ENCODE data around the gene TULP4. TPM values are rescaled to one million over a fixed set of nuclear protein-coding genes. Genes with fewer than 3 reads are reported as not detected.

TULP4 gene
- total and polyA plus RNA-seq, 7 donors: 2.4 to 142 (median 98.7) TPM

DNA sequence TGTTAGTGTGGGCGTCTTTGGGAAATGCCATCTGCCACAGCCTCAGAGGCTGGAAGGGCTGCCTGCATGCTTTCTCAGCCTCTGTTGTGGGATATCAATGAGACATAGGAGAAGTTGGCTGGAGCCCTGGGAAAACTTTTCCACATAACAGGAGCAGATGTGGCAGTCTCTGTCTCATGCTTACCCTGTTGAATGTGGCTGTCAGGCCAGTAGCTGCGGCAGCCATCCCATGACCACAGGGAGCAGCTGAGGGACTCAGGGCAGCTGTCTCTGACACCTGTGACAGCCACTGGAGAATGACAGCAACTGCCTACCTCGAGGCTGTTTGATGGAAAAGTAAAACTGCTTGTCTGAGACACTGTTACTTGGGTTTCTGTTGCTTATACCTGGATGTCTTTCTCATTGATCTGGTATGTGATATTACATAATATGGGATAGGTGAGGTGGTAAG lies 64.4 kb downstream of the TULP4 start:
- WGBS, 2 donors: 75 to 76% methylated on average over 3 of the region's 3 CpGs
- H3K27ac ChIP-seq: no peak overlapping the region

DNA sequence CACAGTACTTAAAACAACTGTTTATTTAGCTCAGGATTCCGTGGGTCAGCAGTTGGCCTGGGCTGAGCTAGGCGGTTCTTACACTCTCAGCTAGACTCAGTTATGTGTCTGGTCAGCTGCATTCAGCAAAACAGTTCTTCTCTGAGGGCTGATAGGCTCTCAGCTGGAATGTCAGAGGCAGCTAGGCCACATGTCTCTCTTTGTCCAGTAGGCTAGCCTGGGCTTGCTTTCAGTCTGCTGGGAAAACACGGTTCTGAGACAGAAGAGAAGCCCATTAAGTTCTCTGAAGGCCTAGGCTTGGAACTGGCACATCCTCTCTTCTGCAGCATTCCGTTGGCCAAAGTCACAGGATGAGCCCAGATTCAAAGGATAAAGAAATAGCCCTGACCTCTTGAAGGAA lies 65.6 kb downstream of the TULP4 start:
- TF ChIP-seq POLR2AphosphoS5 (IDR thresholded peaks at IDR 0.05) (no peak), POLR2A (IDR thresholded peaks at IDR 0.05) (no peak), EP300 (IDR thresholded peaks at IDR 0.05) (no peak)
- TF ChIP-seq, protein P1, sequence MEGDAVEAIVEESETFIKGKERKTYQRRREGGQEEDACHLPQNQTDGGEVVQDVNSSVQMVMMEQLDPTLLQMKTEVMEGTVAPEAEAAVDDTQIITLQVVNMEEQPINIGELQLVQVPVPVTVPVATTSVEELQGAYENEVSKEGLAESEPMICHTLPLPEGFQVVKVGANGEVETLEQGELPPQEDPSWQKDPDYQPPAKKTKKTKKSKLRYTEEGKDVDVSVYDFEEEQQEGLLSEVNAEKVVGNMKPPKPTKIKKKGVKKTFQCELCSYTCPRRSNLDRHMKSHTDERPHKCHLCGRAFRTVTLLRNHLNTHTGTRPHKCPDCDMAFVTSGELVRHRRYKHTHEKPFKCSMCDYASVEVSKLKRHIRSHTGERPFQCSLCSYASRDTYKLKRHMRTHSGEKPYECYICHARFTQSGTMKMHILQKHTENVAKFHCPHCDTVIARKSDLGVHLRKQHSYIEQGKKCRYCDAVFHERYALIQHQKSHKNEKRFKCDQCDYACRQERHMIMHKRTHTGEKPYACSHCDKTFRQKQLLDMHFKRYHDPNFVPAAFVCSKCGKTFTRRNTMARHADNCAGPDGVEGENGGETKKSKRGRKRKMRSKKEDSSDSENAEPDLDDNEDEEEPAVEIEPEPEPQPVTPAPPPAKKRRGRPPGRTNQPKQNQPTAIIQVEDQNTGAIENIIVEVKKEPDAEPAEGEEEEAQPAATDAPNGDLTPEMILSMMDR (IDR thresholded peaks at IDR 0.05): no peak
- 66 to 71% methylated on average over 4 of the region's 4 CpGs for WGBS, 2 donors
- H3K36me3 ChIP-seq: no peaks in the 10 kb centered on the region
- H3K9me3 ChIP-seq: no peaks in the 10 kb centered on the region
- no peaks in the 10 kb centered on the region for H3K27me3 ChIP-seq
- intact Hi-C loops (cut with DNase I): no loop called here
- no peak for DNase-seq
- H3K4me1 ChIP-seq: no peaks in the 10 kb centered on the region
- no peak overlapping the region for H3K4me3 ChIP-seq
- H3K27ac ChIP-seq: no peak overlapping the region

More for the DNA sequence above, 64.4 kb downstream of the TULP4 start:
- TF ChIP-seq POLR2A (IDR thresholded peaks at IDR 0.05) (no peak), POLR2AphosphoS5 (IDR thresholded peaks at IDR 0.05) (no peak), EP300 (IDR thresholded peaks at IDR 0.05) (no peak)
- TF ChIP-seq, protein P1 (IDR thresholded peaks at IDR 0.05): no peak
- Histone ChIP-seq H3K27me3 (no peaks in the 10 kb centered on the region), H3K36me3 (no peaks in the 10 kb centered on the region), H3K9me3 (no peaks in the 10 kb centered on the region), H3K4me1 (no peaks in the 10 kb centered on the region), H3K4me3 (no peak overlapping the region)
- DNase-seq: no peak
- intact Hi-C loops (cut with DNase I): no loop called here

DNA sequence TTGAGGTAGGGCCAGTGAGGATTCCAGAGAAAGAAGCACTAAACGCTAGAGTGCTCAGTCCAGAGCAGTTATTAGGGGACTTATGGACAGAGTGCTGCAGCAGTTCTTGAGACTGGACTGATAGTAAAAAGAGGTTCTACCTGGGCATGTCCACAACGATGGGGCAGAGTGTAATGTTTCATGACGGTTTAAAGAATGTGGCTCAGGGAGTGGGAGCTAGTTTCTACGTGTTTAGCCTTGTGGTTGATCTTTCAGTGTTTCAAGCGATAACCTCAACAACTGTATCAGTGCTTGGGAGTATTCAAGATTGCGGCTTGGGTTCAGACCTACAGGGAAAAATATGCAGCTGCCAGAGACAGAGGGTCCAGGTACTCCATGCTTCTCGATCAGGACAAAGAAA lies 67.1 kb downstream of the TULP4 start:
- H3K4me3 ChIP-seq: no peak overlapping the region
- no peaks in the 10 kb centered on the region for H3K27me3 ChIP-seq
- no peak for TF ChIP-seq POLR2A (IDR thresholded peaks at IDR 0.05)
- TF ChIP-seq POLR2AphosphoS5 (IDR thresholded peaks at IDR 0.05): no peak
- TF ChIP-seq, protein P1 (IDR thresholded peaks at IDR 0.05): no peak
- no peak for TF ChIP-seq EP300 (IDR thresholded peaks at IDR 0.05)
- no peak overlapping the region for H3K27ac ChIP-seq
- no peaks in the 10 kb centered on the region for H3K36me3 ChIP-seq
- no peaks in the 10 kb centered on the region for H3K4me1 ChIP-seq
- intact Hi-C loops (cut with DNase I): no loop called here
- 96 to 97% methylated on average over 7 of the region's 7 CpGs for WGBS, 2 donors
- no peak for DNase-seq
- H3K9me3 ChIP-seq: no peaks in the 10 kb centered on the region

DNA sequence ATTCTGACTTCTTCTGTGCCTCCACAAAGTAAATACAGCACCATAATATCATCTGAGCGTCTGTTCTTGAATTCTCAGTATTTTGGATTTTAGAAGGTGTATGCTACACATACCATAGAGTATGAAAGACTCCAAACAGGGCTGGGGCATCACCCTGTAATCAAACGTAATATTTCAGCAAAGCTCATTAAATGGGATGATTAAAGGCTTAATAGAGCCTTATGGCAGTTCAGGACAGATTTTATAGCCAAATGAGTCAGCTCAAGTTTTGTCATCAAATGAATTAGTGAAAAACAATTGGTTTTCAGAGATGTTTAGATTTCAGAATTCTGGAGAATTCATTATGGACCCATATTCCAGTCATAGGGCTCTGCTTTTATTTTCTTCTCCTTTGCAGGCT lies 68.9 kb downstream of the TULP4 start:
- Histone ChIP-seq H3K9me3 (no peaks in the 10 kb centered on the region), H3K4me3 (no peak overlapping the region), H3K27ac (no peak overlapping the region), H3K4me1 (no peaks in the 10 kb centered on the region), H3K27me3 (no peaks in the 10 kb centered on the region), H3K36me3 (no peaks in the 10 kb centered on the region)
- intact Hi-C loops (cut with DNase I): no loop called here
- DNase-seq: no peak
- 76 to 86% methylated on average over 2 of the region's 2 CpGs for WGBS, 2 donors
- TF ChIP-seq EP300 (IDR thresholded peaks at IDR 0.05) (no peak), POLR2AphosphoS5 (IDR thresholded peaks at IDR 0.05) (no peak), POLR2A (IDR thresholded peaks at IDR 0.05) (no peak)
- TF ChIP-seq, protein P1 (IDR thresholded peaks at IDR 0.05): no peak

DNA sequence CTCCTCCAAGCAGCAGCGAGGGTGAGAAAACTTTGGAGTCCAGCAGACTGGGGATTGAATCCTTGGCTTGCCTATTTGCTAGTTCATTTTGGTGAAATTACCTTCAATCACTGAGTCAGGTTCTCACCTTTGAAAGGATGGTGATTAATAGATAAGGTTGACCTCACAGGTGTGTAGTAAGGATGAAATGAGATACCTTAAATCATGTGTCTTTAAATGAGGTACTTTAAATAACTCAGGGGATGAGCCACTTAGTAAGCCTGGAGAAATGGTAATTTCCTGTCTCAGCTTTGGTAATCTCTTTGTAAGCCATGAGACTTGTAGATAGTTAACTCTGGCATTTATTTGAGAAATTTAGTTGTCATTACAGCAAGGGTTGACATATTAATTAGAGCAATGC lies 70.2 kb downstream of the TULP4 start:
- no peak for DNase-seq
- Histone ChIP-seq H3K36me3 (no peaks in the 10 kb centered on the region), H3K4me3 (no peak overlapping the region), H3K9me3 (no peaks in the 10 kb centered on the region), H3K27ac (no peak overlapping the region), H3K27me3 (no peaks in the 10 kb centered on the region), H3K4me1 (no peaks in the 10 kb centered on the region)
- TF ChIP-seq POLR2A (IDR thresholded peaks at IDR 0.05): no peak
- no peak for TF ChIP-seq POLR2AphosphoS5 (IDR thresholded peaks at IDR 0.05)
- no peak for TF ChIP-seq EP300 (IDR thresholded peaks at IDR 0.05)
- TF ChIP-seq, protein P1 (IDR thresholded peaks at IDR 0.05): no peak
- intact Hi-C loops (cut with DNase I): no loop called here
- 99% methylated on average over 1 of the region's 1 CpG for WGBS, 2 donors

Measured in sigmoid colon (tissue), 7 donors.